Stimulated activated CD4-positive, alpha-beta T cell treated with anti-CD3 and anti-CD28 coated beads, Interleukin-12 subunit alpha, Interleukin-12 subunit beta, amount 100 ng/mL, for 24 hours (primary cell): ENCODE measurements around the gene LRRC73.
"Not testable (repeated sequence)": the region's sequence is repeated elsewhere in the genome, so short reads cannot be mapped to it uniquely, and the experiment has no call there.

Experiments used
- DNase-seq, 2 experiments: peaks; one replicate each; pipeline ENCODE4 v3.0.0-alpha.2; 2020; ENCODE audit warnings: low read depth in 2 of 2

LRRC73 gene

DNA sequence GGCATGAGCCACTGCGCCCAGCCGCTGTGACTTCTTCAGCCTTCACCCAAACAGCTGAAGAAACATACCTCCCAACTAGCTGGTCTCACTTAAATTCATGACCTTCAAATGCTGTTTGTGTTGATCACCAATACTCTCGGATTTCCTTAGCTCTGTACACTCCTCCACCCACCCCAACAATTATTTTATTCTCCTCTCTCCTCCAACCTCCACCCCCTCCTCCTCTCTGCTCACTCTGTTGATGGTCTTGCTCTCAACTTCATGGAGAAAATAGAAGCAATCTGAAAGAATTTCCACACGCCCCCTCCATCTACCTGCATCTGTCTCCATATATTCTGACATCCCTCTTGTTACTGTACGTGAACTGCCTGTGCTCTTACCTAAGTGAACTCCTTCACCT is 48.2 kb downstream of the LRRC73 start:
- no peak for DNase-seq

DNA sequence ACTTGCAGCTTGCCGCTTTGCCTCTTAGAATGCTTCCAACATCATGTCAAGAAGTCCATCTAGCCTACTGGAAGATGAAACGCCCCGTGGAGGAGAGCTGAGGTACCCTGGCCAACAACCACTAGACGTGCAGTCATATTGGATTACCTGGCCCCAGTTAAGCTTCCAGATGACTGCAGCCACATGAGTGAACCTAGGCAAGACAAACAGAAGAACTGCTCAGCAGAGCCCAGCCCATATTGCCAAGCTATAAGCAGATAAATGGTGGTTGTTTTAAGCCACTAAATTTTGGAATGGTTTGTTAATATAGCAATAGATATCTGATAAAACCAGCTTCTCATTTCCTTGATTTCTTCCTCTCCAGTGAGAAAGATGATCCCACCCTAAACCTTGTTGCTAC is 50.1 kb downstream of the LRRC73 start:
- DNase-seq: no peak

- no peak for DNase-seq
Measured at GRCh38 chr6:43459535-43459934, 50.6 kb downstream of the LRRC73 start.

- DNase-seq: not testable (repeated sequence)
Measured at GRCh38 chr6:43458154-43458553, 52.0 kb downstream of the LRRC73 start.

DNA sequence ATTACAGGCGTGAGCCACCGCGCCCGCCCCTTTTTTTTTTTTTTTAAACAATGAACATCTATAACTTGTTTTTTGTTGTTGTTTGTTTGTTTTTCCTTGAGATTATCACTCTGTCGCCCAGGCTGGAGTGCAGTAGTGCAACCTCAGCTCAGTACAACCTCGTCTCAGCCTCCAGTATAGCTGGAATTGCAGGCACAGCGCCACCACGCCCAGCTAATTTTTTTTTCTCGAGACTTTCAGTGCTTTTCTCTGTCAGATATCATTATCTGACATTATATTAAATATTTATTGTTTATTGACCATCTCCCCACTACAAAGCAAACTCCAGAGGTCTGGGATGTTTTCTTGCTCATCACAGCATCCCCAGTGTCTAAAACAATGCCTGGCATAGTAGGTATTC is 52.5 kb downstream of the LRRC73 start:
- DNase-seq: no peak
